ENCODE data around the gene TENM3.

The TENM3 gene

GRCh38 chr4:182818926-182819730 lies 575.9 kb downstream of the TENM3 start:
- no peak overlapping the region for H3K9ac ChIP-seq (ENCODE audit: low read length)
- H3K9me3 ChIP-seq (ENCODE audit: control insufficient read depth, low read depth, low read length) = no peaks in the 10 kb centered on the region
- no peak overlapping the region for H3K4me3 ChIP-seq (ENCODE audit: low read length)
- no peaks in the 10 kb centered on the region for H3K27me3 ChIP-seq (ENCODE audit: control insufficient read depth, insufficient read depth, low read length)
- H3K27ac ChIP-seq (ENCODE audit: low read length) = no peak overlapping the region
- no peaks in the 10 kb centered on the region for H3K4me1 ChIP-seq (ENCODE audit: control insufficient read depth, low read depth, low read length)
- no peaks in the 10 kb centered on the region for H3K36me3 ChIP-seq (ENCODE audit: control insufficient read depth, low read depth, low read length)

DNA sequence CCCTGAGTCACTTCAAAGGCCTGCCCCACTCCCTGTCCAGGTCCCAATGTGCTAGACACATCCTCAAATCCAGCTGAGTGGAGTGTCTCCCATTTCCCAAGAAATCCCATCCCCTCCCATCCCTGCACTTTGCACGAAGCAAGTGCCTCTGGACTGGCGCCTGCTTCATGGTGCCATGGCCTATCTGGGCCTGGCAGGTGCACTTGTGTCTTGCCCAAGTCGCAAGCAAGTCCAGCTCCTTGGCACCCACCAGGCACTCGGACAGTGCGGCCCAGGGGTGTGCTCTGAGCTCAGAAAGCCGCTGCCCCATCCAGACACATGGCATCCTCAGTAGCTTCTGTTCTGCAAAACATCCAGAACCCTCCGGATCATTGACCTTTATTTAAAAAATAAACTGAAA lies 576.5 kb downstream of the TENM3 start:
- no peaks in the 10 kb centered on the region for H3K36me3 ChIP-seq (ENCODE audit: control insufficient read depth, low read depth, low read length)
- no peak overlapping the region for H3K9ac ChIP-seq (ENCODE audit: low read length)
- H3K27ac ChIP-seq (ENCODE audit: low read length) = no peak overlapping the region
- H3K27me3 ChIP-seq (ENCODE audit: control insufficient read depth, insufficient read depth, low read length) = no peaks in the 10 kb centered on the region
- H3K9me3 ChIP-seq (ENCODE audit: control insufficient read depth, low read depth, low read length) = no peaks in the 10 kb centered on the region
- no peaks in the 10 kb centered on the region for H3K4me1 ChIP-seq (ENCODE audit: control insufficient read depth, low read depth, low read length)
- no peak overlapping the region for H3K4me3 ChIP-seq (ENCODE audit: low read length)

GRCh38 chr4:182822554-182822953 lies 579.4 kb downstream of the TENM3 start:
- no peaks in the 10 kb centered on the region for H3K36me3 ChIP-seq (ENCODE audit: control insufficient read depth, low read depth, low read length)

DNA sequence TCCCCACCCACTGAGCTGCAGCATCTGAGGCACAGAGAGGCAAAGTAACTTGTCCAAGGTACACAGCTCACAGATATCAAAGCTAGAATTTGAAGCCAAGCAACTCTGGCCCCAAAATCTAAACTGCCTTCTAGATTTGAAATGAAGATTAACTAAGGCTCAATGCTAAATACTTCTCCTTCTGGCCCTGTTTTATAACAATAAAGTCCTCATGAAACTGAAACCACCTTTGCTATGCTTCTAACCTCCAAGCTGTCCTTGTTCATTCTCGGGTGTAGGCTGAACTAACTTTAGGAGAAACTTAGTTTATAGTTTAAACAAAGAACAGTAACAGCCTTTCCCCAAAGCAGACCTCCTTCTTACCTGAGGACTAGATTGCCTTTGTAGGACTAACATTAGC lies 580.4 kb downstream of the TENM3 start:
- H3K36me3 ChIP-seq (ENCODE audit: control insufficient read depth, low read depth, low read length) = no peaks in the 10 kb centered on the region
- H3K4me1 ChIP-seq (ENCODE audit: control insufficient read depth, low read depth, low read length) = peaks cover 13% of the 10 kb centered on the region
- H3K27me3 ChIP-seq (ENCODE audit: control insufficient read depth, insufficient read depth, low read length) = no peaks in the 10 kb centered on the region
- no peaks in the 10 kb centered on the region for H3K9me3 ChIP-seq (ENCODE audit: control insufficient read depth, low read depth, low read length)
- no peak overlapping the region for H3K4me3 ChIP-seq (ENCODE audit: low read length)
- no peak overlapping the region for H3K9ac ChIP-seq (ENCODE audit: low read length)
- no peak overlapping the region for H3K27ac ChIP-seq (ENCODE audit: low read length)

More at GRCh38 chr4:182822554-182822953, 579.4 kb downstream of the TENM3 start:
- H3K4me1 ChIP-seq (ENCODE audit: control insufficient read depth, low read depth, low read length) = peaks cover 9% of the 10 kb centered on the region
- no peaks in the 10 kb centered on the region for H3K9me3 ChIP-seq (ENCODE audit: control insufficient read depth, low read depth, low read length)
- no peak overlapping the region for H3K9ac ChIP-seq (ENCODE audit: low read length)
- H3K27me3 ChIP-seq (ENCODE audit: control insufficient read depth, insufficient read depth, low read length) = no peaks in the 10 kb centered on the region
- no peak overlapping the region for H3K27ac ChIP-seq (ENCODE audit: low read length)
- H3K4me3 ChIP-seq (ENCODE audit: low read length) = no peak overlapping the region

- Histone ChIP-seq H3K9me3 (ENCODE audit: control insufficient read depth, low read depth, low read length) (no peaks in the 10 kb centered on the region), H3K4me1 (ENCODE audit: control insufficient read depth, low read depth, low read length) (peaks cover 16% of the 10 kb centered on the region), H3K4me3 (ENCODE audit: low read length) (no peak overlapping the region), H3K9ac (ENCODE audit: low read length) (no peak overlapping the region), H3K36me3 (ENCODE audit: control insufficient read depth, low read depth, low read length) (no peaks in the 10 kb centered on the region), H3K27ac (ENCODE audit: low read length) (no peak overlapping the region), H3K27me3 (ENCODE audit: control insufficient read depth, insufficient read depth, low read length) (no peaks in the 10 kb centered on the region)
Observed at GRCh38 chr4:182825003-182825402, 581.8 kb downstream of the TENM3 start.

- Histone ChIP-seq H3K9me3 (ENCODE audit: control insufficient read depth, low read depth, low read length) (no peaks in the 10 kb centered on the region), H3K9ac (ENCODE audit: low read length) (no peak overlapping the region), H3K4me1 (ENCODE audit: control insufficient read depth, low read depth, low read length) (peaks cover 16% of the 10 kb centered on the region), H3K4me3 (ENCODE audit: low read length) (no peak overlapping the region), H3K27ac (ENCODE audit: low read length) (no peak overlapping the region), H3K36me3 (ENCODE audit: control insufficient read depth, low read depth, low read length) (no peaks in the 10 kb centered on the region), H3K27me3 (ENCODE audit: control insufficient read depth, insufficient read depth, low read length) (no peaks in the 10 kb centered on the region)
Observed at GRCh38 chr4:182825786-182826185, 582.6 kb downstream of the TENM3 start.

DNA sequence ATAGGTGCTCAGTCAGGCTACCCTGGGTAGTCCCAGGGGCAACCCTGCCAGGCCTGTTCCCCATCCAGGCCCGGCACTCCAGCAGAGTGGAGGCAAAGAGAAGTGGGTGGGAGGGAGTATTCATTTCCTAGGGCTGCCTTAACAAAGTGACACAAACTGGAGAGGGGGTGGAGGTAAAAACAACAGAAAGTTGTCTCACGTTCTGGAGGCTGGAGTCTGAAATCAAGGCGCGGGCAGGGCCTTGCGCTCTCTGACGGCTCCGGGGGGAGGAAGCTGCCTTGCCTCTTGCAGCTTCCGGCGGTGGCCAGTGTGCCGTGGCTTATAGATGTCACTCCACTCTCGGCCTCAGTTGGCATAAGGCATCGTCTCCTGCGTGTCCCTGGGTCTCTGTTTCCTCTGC lies 583.2 kb downstream of the TENM3 start:
- peaks cover 16% of the 10 kb centered on the region for H3K4me1 ChIP-seq (ENCODE audit: control insufficient read depth, low read depth, low read length)
- no peak overlapping the region for H3K27ac ChIP-seq (ENCODE audit: low read length)
- H3K4me3 ChIP-seq (ENCODE audit: low read length) = no peak overlapping the region
- H3K9ac ChIP-seq (ENCODE audit: low read length) = no peak overlapping the region
- no peaks in the 10 kb centered on the region for H3K36me3 ChIP-seq (ENCODE audit: control insufficient read depth, low read depth, low read length)
- H3K27me3 ChIP-seq (ENCODE audit: control insufficient read depth, insufficient read depth, low read length) = no peaks in the 10 kb centered on the region
- H3K9me3 ChIP-seq (ENCODE audit: control insufficient read depth, low read depth, low read length) = no peaks in the 10 kb centered on the region

DNA sequence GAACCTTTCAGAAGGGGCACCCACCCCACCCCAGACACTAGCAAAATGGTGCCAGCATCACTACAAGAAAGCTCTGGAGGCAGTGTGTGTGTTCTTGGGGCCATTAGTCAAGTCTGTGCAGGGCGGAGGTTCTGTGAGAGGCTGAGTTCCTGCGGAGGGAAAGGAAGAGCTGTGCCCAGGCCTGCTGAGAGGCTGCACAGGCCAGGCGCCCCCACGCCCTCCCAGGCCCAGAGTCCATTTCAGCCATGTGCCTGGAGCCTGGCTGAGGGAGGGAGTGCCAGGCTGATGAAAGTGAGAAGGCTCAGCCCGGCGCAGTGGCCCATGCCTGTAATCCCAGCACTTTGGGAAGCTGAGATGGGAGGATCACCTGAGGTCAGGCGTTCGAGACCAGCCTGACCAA lies 584.0 kb downstream of the TENM3 start:
- Histone ChIP-seq H3K4me1 (ENCODE audit: control insufficient read depth, low read depth, low read length) (peaks cover 16% of the 10 kb centered on the region), H3K9ac (ENCODE audit: low read length) (no peak overlapping the region), H3K9me3 (ENCODE audit: control insufficient read depth, low read depth, low read length) (no peaks in the 10 kb centered on the region), H3K4me3 (ENCODE audit: low read length) (no peak overlapping the region), H3K27me3 (ENCODE audit: control insufficient read depth, insufficient read depth, low read length) (no peaks in the 10 kb centered on the region), H3K27ac (ENCODE audit: low read length) (no peak overlapping the region), H3K36me3 (ENCODE audit: control insufficient read depth, low read depth, low read length) (no peaks in the 10 kb centered on the region)

GRCh38 chr4:182827954-182828353 lies 584.8 kb downstream of the TENM3 start:
- H3K4me3 ChIP-seq (ENCODE audit: low read length) = no peak overlapping the region
- no peaks in the 10 kb centered on the region for H3K36me3 ChIP-seq (ENCODE audit: control insufficient read depth, low read depth, low read length)
- no peak overlapping the region for H3K9ac ChIP-seq (ENCODE audit: low read length)
- H3K4me1 ChIP-seq (ENCODE audit: control insufficient read depth, low read depth, low read length) = peaks cover 16% of the 10 kb centered on the region
- H3K27ac ChIP-seq (ENCODE audit: low read length) = no peak overlapping the region
- H3K27me3 ChIP-seq (ENCODE audit: control insufficient read depth, insufficient read depth, low read length) = no peaks in the 10 kb centered on the region
- no peaks in the 10 kb centered on the region for H3K9me3 ChIP-seq (ENCODE audit: control insufficient read depth, low read depth, low read length)

DNA sequence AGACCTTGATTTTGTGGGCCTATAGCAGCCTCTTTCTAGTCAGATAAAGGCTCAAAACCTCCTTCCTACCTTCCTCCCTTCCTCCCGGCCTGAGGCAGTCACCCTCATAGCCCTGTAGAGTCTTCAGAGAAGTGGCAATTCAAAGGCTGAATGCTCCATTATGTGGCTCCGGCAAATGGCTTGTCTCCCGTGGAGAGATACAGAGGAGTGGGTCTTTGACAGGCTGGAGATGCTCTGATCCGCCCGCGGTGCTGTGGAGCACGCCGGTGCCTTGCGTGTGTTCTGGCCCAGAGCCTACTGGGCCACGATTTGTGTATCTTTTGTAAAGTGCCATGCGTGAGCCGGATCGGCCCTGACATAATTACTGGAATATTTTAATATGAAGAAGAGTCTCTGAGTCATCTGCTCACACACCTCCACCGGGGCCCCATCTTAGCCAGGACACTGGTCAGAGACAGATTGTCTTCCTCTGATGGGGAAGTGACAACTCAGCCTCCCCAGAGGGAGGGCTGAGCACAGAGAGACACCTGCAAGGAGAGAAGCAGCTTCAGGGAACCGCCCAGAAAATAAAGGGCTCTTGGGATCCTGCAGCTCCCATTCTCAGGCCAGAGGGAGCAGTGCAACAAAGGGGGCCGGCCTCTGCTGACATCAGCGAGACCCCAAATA lies 585.3 kb downstream of the TENM3 start:
- no peak overlapping the region for H3K4me3 ChIP-seq (ENCODE audit: low read length)
- H3K27ac ChIP-seq (ENCODE audit: low read length) = no peak overlapping the region
- no peak overlapping the region for H3K9ac ChIP-seq (ENCODE audit: low read length)

DNA sequence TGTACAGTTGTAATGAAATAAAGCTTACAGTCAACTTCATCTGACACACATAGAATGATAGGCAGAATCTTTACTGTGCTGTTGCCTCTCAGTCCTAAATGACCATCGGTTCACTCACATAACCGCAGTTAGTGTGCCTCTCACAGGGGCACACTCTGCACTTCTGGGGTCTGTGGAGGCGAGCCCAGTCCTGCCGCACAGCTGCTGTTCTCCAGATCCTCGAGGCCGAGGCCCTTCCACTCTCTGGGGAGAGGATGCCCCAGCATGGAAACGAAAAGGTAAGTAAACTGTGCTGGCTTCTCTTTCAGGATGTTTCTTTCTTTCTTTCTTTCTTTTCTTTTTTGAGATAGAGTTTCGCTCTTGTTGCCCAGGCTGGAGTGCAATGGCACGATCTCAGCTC lies 586.0 kb downstream of the TENM3 start:
- Histone ChIP-seq H3K9ac (ENCODE audit: low read length) (no peak overlapping the region), H3K4me3 (ENCODE audit: low read length) (no peak overlapping the region), H3K4me1 (ENCODE audit: control insufficient read depth, low read depth, low read length) (peaks cover 16% of the 10 kb centered on the region), H3K27me3 (ENCODE audit: control insufficient read depth, insufficient read depth, low read length) (no peaks in the 10 kb centered on the region), H3K9me3 (ENCODE audit: control insufficient read depth, low read depth, low read length) (no peaks in the 10 kb centered on the region), H3K36me3 (ENCODE audit: control insufficient read depth, low read depth, low read length) (no peaks in the 10 kb centered on the region), H3K27ac (ENCODE audit: low read length) (no peak overlapping the region)

More for the DNA sequence above, 585.3 kb downstream of the TENM3 start:
- Histone ChIP-seq H3K27me3 (ENCODE audit: control insufficient read depth, insufficient read depth, low read length) (no peaks in the 10 kb centered on the region), H3K4me1 (ENCODE audit: control insufficient read depth, low read depth, low read length) (peaks cover 16% of the 10 kb centered on the region), H3K9me3 (ENCODE audit: control insufficient read depth, low read depth, low read length) (no peaks in the 10 kb centered on the region), H3K36me3 (ENCODE audit: control insufficient read depth, low read depth, low read length) (no peaks in the 10 kb centered on the region)

- Histone ChIP-seq H3K36me3 (ENCODE audit: control insufficient read depth, low read depth, low read length) (no peaks in the 10 kb centered on the region), H3K27ac (ENCODE audit: low read length) (no peak overlapping the region), H3K4me1 (ENCODE audit: control insufficient read depth, low read depth, low read length) (peaks cover 9% of the 10 kb centered on the region), H3K27me3 (ENCODE audit: control insufficient read depth, insufficient read depth, low read length) (no peaks in the 10 kb centered on the region), H3K9me3 (ENCODE audit: control insufficient read depth, low read depth, low read length) (no peaks in the 10 kb centered on the region), H3K4me3 (ENCODE audit: low read length) (no peak overlapping the region), H3K9ac (ENCODE audit: low read length) (no peak overlapping the region)
Observed at GRCh38 chr4:182831376-182831775, 588.2 kb downstream of the TENM3 start.
